ENCODE data around the gene ACADSB. TPM values are rescaled to one million over a fixed set of nuclear protein-coding genes. Genes with fewer than 3 reads are reported as not detected.
A peak's percentile ranks its signal among the peaks of the same experiment; 100 is the strongest.

Gene ACADSB
- total RNA-seq, 2 donors from 2014 or later: 40.4 to 58.7 TPM

DNA sequence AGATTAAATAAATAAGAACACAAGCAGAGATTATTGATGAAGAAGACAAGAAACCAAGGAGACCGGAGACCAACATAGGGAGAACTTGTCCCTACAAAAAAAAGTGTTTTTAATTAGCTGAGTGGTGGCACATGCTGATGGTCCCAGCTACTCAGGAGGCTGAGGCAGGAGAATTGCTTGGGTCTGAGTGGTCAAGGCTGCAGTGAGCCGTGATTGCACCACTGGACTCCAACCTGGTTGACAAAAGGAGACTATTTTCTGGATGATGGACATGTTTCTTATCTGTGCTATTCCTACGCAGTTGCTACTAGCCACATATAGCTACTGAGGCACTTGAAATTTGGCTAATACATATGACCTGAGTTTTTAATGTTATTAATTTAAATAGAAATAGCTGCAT, 9.9 kb upstream of the ACADSB start:
- Mint-ChIP-seq H3K27ac (no peak overlapping the region), H3K27me3 (ENCODE audit: insufficient read depth) (no peaks in the 10 kb centered on the region), H3K9me3 (no peaks in the 10 kb centered on the region), H3K4me3 (no peak overlapping the region), H3K36me3 (ENCODE audit: low read depth) (peaks cover 40% of the 10 kb centered on the region), H3K4me1 (peaks cover 23% of the 10 kb centered on the region)
- H3K4me1 ChIP-seq (ENCODE audit: control insufficient read depth, insufficient read depth, low read length): peaks cover 6% of the 10 kb centered on the region
- no peaks in the 10 kb centered on the region for H3K9me3 ChIP-seq (ENCODE audit: control insufficient read depth, low read length)
- H3K27me3 ChIP-seq (ENCODE audit: control insufficient read depth, insufficient read depth, low read length, poor library complexity, severe bottlenecking): no peaks in the 10 kb centered on the region
- 90 to 94% methylated on average over 2 to 3 of the region's 3 CpGs for WGBS, 2 experiments (ENCODE audit: insufficient coverage in 1 of 2, insufficient read length in 1 of 2)
- H3K36me3 ChIP-seq (ENCODE audit: control insufficient read depth, insufficient read depth, low read length): peaks cover 23% of the 10 kb centered on the region
- H3K27ac ChIP-seq (ENCODE audit: low read depth, low read length): no peak overlapping the region
- H3K9ac ChIP-seq (ENCODE audit: extremely low read depth, low read length, poor library complexity, severe bottlenecking): no peak overlapping the region
- no peak for DNase-seq
- TF ChIP-seq, protein P1, sequence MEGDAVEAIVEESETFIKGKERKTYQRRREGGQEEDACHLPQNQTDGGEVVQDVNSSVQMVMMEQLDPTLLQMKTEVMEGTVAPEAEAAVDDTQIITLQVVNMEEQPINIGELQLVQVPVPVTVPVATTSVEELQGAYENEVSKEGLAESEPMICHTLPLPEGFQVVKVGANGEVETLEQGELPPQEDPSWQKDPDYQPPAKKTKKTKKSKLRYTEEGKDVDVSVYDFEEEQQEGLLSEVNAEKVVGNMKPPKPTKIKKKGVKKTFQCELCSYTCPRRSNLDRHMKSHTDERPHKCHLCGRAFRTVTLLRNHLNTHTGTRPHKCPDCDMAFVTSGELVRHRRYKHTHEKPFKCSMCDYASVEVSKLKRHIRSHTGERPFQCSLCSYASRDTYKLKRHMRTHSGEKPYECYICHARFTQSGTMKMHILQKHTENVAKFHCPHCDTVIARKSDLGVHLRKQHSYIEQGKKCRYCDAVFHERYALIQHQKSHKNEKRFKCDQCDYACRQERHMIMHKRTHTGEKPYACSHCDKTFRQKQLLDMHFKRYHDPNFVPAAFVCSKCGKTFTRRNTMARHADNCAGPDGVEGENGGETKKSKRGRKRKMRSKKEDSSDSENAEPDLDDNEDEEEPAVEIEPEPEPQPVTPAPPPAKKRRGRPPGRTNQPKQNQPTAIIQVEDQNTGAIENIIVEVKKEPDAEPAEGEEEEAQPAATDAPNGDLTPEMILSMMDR (conservative IDR thresholded peaks at IDR 0.05): no peak
- no peak overlapping the region for H3K4me3 ChIP-seq (ENCODE audit: low read length)

DNA sequence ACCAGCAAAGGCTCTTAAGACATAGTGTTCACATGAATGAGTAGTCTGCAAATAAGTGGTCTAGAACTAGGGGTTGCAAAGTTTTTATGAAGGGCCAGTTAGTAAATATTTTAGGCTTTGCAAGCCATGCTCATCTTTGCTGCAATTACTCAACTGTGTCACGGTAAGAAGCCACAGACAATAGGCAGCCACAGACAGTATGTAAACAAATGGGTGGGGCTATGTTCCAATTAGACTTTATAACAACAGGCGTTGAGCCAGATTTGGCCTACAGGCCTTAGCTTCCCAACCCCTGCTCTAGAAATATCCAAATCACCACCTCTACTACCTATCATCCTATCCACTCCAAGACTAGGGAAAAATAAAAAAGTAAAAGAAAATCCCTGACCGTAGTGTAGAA, 9.5 kb upstream of the ACADSB start:
- TF ChIP-seq, protein P1 (conservative IDR thresholded peaks at IDR 0.05): no peak
- peaks cover 6% of the 10 kb centered on the region for H3K4me1 ChIP-seq (ENCODE audit: control insufficient read depth, insufficient read depth, low read length)
- no peak overlapping the region for H3K4me3 ChIP-seq (ENCODE audit: low read length)
- H3K9ac ChIP-seq (ENCODE audit: extremely low read depth, low read length, poor library complexity, severe bottlenecking): no peak overlapping the region
- no peak for DNase-seq
- H3K36me3 Mint-ChIP-seq (ENCODE audit: low read depth): peaks cover 36% of the 10 kb centered on the region
- no peaks in the 10 kb centered on the region for H3K27me3 Mint-ChIP-seq (ENCODE audit: insufficient read depth)
- peaks cover 27% of the 10 kb centered on the region for H3K4me1 Mint-ChIP-seq
- no peak overlapping the region for H3K4me3 Mint-ChIP-seq
- H3K27ac Mint-ChIP-seq: peak overlapping the region; percentile 55
- H3K9me3 ChIP-seq (ENCODE audit: control insufficient read depth, low read length): no peaks in the 10 kb centered on the region
- no peaks in the 10 kb centered on the region for H3K27me3 ChIP-seq (ENCODE audit: control insufficient read depth, insufficient read depth, low read length, poor library complexity, severe bottlenecking)
- H3K9me3 Mint-ChIP-seq: no peaks in the 10 kb centered on the region
- H3K36me3 ChIP-seq (ENCODE audit: control insufficient read depth, insufficient read depth, low read length): peaks cover 19% of the 10 kb centered on the region
- 78 to 86% methylated on average over 2 of the region's 3 CpGs for WGBS, 2 experiments (ENCODE audit: insufficient coverage in 1 of 2, insufficient read length in 1 of 2)
- no peak overlapping the region for H3K27ac ChIP-seq (ENCODE audit: low read depth, low read length)

DNA sequence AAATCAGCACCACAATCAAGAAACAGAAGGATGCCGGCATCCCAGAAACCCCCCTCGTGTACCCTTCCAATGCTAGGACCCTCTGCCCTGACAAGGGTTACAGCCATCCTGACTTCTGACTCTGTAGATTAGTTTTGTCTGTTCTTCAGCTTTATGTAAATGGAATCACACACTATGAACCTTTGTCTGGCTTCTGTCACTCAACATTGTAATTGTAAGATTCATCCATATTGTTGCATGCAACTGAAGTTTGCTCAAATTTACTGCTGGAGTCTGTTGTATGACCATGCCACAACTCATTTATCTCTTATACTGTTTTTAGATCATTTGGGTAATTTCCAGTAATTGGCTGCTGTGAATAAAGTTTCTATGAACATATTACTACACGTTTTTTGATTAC, 8.7 kb upstream of the ACADSB start:
- Mint-ChIP-seq H3K27ac (no peak overlapping the region), H3K36me3 (ENCODE audit: low read depth) (peaks cover 30% of the 10 kb centered on the region), H3K4me3 (no peak overlapping the region), H3K4me1 (peaks cover 29% of the 10 kb centered on the region), H3K9me3 (no peaks in the 10 kb centered on the region), H3K27me3 (ENCODE audit: insufficient read depth) (no peaks in the 10 kb centered on the region)
- Histone ChIP-seq H3K27me3 (ENCODE audit: control insufficient read depth, insufficient read depth, low read length, poor library complexity, severe bottlenecking) (no peaks in the 10 kb centered on the region), H3K36me3 (ENCODE audit: control insufficient read depth, insufficient read depth, low read length) (peaks cover 12% of the 10 kb centered on the region), H3K4me1 (ENCODE audit: control insufficient read depth, insufficient read depth, low read length) (peaks cover 6% of the 10 kb centered on the region), H3K9ac (ENCODE audit: extremely low read depth, low read length, poor library complexity, severe bottlenecking) (no peak overlapping the region), H3K4me3 (ENCODE audit: low read length) (no peak overlapping the region), H3K9me3 (ENCODE audit: control insufficient read depth, low read length) (no peaks in the 10 kb centered on the region), H3K27ac (ENCODE audit: low read depth, low read length) (no peak overlapping the region)
- WGBS, 2 experiments (ENCODE audit: insufficient coverage in 1 of 2, insufficient read length in 1 of 2): 93 to 100% methylated on average over 1 to 3 of the region's 3 CpGs
- DNase-seq: no peak
- TF ChIP-seq, protein P1 (conservative IDR thresholded peaks at IDR 0.05): no peak
